HG02798 (cell line): ENCODE results near the gene KCNJ6.
"Not testable (repeated sequence)": the region's sequence is repeated elsewhere in the genome, so short reads cannot be mapped to it uniquely, and the experiment has no call there.

Source experiments
- ATAC-seq: cut with Tn5 transposase; IDR thresholded peaks from one replicate; pipeline ENCODE4 v1.9.1; 2021; ENCODE audit warnings: mild to moderate bottlenecking; ENCODE audit not compliant: unreplicated experiment, poor library complexity

The KCNJ6 gene

DNA sequence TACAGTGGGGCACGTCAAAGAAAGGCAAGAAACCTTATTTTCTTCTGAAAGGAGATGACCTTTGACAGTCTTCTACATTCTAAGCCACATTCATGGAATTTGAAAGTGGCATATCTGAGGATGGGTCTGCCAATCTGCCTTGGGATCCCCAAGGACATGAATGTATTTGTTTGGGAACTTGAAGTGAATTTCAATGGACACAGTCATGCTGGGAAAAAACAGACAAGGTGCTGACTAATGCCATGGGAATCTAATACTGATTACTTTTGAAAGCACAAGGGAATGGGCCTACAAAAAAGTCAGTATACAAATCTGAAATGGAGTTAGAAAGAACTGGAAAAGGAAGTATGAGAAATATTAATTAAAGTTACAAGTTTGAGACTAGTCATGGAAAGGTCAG, 128.8 kb downstream of the KCNJ6 start:
- ATAC-seq = no peak

DNA sequence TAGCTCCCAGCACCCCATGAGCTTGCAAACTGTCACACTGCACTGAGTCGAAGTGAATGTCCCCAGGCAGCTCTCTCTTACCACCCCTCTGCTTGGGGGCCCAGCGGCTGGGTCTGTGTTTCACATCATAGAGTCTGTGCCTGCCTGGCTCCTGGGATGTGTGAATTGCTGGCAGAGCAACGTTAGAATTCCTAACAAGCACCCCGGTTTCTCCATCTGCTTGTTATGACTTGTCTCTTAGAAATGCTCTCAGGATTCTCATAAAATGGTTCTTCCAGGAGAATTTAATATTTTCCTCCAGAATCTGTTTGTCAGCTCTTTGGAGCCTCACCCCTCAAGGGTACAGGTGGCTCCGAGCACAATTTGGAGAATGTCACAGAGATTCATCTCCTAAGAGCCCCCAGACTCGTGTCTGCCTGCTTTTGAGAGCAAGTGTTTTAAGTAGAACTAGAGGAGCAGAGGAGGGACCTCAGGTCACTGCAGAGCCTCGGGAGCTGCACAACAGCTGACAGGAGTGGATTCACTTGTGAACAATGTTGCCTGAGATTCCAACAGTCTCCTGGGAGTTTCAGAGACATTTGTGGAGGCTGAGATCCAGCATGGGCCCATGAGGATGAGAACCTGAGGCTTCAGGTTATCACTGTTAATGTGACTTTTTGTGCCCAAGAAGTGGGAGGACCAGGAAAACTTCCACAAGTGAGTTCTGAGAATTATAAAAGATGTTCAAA, 131.5 kb downstream of the KCNJ6 start:
- no peak for ATAC-seq

DNA sequence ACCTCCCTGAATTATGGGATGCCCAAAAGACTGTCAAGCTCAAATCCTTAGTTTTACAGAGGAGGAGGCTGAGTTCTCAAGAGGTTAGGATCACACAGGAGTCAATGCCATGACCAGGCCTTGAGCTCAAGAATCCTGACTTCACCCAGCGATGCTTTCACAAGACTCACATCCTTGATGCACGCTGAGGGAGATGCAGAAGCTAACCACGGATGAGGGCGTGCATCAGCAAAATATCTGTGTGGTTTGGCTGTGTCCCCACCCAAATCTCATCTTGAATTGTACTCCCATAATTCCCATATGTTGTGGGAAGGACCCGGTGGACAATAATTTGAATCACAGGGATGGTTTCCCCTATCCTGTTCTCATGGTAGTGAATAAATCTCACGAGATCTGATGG, 133.2 kb downstream of the KCNJ6 start:
- no peak for ATAC-seq

DNA sequence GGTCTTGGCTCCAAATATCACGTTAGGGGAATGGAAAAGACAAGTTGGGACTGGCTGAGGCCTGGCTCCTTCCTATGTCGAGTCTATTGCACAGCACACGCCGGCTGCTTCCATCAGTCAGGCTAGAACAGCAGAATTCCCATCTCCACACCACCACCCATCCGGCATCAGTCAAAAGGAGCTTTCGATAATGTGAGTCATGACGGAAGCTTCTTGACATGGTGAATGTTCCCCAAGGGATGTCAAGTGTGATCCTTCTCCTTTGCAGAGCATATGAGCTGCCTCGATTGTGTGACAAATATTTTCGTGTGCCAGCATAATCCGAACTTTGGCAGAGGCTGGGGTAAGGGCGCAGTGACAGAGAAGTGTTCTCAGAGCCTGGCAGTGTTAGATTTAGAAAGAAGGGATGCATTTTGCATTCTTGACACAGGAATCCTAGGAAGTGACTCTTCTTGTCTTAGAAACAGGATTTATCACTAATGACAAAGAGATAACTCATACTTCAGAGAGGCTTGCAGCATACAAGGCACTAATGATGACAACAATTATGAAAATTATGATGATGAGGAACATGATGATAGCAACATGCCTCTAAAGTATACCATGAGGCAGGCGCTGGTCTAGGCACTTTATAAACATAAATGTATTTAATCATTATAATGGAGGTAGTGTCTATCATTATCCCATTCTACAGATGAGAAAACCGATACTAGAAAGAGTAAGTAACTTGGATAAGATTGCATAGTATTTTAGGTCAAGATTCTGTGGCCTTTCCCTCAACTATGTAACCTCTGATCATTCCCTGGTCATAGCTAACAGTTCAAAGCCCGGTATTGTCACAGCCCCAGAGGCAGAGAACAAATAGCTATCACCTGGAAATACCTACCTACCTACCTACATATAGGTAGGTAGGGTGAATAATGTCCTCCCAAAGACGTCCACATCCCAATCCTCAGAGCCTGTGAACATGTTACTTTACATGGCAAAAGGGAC, 135.0 kb downstream of the KCNJ6 start:
- ATAC-seq = no peak

GRCh38 chr21:37771181-37771580, 145.1 kb downstream of the KCNJ6 start:
- ATAC-seq = no peak

DNA sequence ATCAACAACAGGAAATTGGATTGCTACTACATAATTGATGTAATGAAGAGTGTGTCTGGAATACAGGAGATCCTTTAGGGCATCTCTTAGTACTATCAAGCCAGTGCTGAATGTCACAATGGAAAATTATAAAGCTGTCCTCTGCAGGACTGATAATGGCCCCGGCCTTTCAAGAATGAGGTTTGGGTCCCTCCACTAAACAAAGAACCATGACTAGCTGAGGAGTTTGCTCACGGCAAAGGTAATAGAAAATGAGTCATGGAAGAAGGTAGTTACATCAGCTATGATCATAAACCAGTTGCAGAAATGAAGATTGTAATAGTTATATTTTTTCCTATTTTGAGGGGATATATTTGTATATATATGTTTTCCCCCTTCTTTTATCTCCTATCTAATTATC, 145.8 kb downstream of the KCNJ6 start:
- ATAC-seq = no peak

DNA sequence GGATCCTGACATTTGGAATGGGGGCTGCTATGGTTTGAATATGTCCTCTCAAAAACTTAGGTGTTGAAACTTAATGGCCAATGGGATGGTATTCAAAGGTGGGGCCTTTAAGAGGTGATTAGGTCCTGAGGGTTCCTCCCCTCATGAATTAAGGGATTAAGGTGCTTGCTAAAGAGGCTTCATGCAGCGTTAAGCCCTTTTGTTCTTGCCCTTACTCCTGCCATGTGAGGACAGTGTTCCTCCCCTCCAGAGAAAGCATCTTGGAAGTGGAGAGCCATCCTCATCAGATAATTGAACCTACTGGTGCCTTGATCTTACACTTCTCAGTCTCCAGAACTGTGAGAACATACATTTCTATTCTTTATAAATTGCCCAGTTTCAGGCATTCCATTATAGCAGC, 146.6 kb downstream of the KCNJ6 start:
- no peak for ATAC-seq

- no peak for ATAC-seq
Observed at GRCh38 chr21:37767984-37768383, 148.3 kb downstream of the KCNJ6 start.

- no peak for ATAC-seq
Observed at GRCh38 chr21:37766129-37766528, 150.1 kb downstream of the KCNJ6 start.

- no peak for ATAC-seq
Observed at GRCh38 chr21:37765221-37765900, 150.9 kb downstream of the KCNJ6 start.

DNA sequence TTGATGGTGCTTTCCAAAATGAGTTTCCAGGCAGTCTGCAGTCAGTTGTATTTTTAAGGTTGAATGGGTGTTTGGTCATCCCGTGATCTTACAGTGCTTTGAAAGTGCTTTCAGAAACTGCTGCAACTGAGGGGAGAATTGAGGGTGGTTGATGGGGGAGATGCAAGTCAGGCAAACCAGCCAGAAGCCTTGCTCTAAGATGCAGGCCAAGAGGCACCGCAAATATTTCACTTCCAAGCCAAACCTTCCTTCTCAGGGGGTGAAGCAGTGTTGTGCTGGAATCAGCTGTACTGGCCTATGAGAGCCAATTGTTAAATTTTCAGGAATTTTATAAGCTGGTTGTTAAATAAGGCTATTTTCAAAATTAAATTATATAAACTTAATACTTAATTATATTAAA, 151.6 kb downstream of the KCNJ6 start:
- ATAC-seq = no peak

DNA sequence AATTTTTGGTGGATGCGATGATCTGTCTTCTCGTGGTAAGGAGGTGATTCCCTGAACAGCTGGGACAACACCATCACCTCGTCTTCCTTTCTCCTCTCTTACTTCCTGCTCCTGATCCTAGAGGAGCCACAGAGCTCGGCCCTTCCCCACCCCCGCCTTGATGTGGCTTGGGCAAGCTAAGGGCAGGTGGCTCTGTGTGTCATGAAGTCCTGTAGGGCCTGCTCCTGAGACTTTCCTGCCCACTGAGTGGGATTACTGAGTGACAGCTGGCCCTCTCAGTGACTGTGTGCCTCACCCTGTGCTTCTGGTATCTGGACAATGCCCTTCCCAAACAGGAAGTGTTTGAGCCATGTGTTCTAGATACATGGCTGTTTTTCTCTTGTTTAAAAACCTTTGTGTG, 153.0 kb downstream of the KCNJ6 start:
- no peak for ATAC-seq

DNA sequence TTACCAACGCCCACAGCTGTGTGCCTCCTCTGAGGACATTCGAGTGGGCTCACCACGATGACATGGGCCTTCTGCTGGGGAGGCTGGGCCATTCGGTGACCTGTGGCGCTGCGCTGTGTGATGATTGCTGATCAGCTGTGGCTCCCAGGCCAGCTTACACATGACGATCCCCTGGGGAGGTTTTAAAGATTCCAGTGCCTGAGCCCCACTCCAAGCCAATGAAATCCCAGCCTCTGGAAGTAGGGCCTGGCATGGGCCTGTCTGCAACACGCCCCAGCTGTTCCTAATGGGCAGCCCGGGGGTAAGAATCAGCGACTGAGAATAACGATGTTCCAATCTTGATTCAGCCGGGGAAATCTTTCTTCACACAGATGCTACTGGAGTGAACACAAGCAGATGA, 153.7 kb downstream of the KCNJ6 start:
- no peak for ATAC-seq

DNA sequence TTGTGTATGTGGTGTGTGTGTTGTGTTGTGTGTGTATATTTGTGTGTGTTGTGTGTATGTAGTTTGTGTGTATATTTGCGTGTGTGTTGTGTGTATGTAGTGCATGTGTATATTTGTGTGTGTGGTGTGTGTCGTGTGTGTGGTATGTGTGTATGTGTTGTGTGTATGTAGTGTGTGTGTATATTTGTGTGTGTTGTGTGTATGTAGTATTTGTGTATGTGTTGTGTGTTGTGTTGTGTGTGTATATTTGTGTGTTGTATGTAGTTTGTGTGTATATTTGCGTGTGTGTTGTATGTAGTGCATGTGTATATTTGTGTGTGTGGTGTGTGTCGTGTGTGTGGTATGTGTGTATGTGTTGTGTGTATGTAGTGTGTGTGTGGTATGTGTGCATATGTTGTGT, 154.9 kb downstream of the KCNJ6 start:
- not testable (repeated sequence) for ATAC-seq

DNA sequence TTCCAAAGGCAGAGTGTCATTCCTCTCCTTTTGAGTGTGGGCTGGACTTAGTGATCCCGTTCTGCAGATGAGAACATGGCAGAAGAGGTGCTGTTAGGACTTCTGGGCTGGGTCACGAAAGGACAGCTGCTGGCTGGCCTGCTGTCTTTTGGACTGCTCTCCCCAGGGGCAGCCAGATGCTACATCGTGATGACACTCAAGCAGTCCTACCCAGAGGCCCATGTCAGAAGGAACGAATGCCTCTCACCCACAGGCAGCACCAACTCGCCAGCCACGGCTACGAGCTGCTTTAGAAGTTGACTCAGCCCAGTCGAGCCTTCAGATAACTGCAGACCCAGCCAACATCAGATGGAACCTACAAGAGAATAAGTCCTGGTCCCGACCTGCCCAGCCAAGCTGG, 156.5 kb downstream of the KCNJ6 start:
- no peak for ATAC-seq

DNA sequence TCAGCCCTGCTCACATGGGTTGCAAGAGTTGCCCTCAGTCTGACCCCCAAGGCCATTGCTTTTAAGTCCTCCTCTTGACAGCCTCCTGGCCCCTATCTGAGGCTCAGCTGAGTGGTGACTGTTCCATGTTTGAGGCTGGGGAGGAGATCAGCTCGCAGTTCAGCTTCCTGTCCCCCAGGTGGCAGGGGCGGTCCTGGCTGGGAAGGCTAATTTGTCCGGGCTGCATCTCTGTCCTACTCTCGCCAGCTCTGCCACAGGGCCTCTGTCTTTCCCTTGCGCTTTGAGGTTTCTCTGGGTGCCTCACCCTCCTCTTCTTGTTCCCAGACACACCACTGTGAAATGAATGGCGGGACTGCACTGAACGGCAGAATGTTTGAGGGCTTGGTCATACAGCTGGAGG, 157.3 kb downstream of the KCNJ6 start:
- no peak for ATAC-seq

DNA sequence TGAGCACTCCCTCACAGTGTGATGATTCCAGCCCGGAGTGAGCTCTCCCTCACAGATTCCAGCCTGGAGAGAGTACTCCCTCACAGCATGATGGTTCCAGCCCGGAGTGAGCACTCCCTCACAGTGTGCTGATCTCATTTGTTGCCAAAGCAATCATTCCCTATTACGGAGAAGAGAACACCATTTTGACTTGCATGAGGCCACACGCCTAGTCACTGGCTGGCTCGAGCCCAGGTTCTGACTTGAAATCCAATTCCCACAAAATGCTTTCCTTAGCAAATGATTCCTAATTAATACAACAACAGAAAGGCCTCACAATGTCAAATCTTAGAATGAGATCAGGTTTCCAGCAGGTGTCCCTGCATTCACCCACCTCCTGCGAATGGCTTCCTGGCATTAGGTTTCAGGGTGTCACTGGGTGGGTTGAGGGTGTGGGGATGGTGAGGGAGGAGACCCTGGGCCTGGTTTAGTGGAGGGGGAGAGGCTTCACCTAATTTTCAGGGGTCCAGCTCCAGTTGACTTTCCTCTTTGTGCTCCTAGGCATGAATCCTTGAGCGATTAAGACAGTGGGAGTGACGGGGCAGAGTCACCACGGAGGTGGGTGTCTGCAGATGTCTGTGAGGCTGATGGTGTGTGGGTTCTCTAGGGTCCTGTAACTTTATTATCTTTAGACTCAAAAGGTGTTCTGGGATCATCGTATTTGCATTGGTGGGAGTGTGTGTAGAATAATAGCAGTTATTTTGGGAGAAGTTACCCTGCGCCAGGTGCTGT, 158.5 kb downstream of the KCNJ6 start:
- ATAC-seq = no peak

DNA sequence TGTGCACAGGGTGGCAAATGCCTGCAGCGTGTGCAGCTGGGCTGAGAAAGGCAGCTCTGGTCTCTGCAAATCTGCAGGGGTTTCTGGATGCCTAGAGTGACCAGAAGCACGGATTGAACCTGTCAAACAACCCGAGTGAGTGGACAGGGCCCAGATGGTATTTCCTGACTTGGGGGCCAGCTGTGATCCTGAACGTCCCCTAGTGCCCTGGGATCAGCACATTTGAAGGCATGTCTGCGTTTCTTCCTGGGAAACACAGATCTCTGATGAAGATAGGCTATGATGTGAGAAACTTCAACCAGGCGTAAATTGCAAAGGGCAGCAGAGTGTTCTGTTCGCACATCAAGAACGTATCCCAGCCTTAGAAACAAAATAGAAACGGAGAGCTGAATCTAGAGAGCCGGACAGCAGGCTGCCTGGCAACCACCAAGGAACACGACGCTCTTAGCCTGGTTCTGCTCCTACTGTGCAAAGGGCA, 163.1 kb downstream of the KCNJ6 start:
- no peak for ATAC-seq

DNA sequence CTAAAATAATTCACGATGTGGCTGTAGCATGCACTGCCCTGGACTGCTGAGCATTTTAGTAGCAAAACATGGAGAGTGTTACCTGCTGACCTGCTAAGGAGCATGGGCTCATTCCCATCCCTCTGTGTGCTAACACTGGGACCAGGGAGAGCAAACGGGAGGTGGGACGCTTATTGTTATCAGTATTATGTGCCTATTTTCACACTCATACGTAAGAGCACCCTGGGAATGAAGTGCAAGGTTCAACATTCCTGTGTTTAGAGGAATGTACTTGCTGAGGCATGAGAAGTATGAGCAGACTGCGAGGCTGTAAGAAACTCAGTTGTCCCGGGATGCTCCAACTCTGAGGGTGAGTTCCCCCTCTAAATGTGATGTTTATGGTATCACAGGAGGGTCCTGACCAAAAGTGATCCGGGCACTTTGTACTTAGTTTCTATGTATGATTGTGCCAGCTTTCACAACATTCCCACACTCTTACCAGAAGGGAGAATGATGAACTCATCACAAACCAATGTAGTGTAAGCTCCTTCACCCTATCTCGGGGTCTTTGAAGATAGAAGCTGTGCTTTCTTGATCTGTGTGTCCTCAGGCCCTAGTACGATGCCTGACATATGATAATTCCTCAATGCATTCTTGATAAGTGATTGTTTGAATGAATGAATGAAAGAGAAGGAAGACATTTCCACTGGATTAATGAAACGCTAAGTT, 164.8 kb downstream of the KCNJ6 start:
- no peak for ATAC-seq
